IMR-90 (cell line): Measurements from ENCODE around the gene CHST5. TPM values are rescaled to one million over a fixed set of nuclear protein-coding genes. Genes with fewer than 3 reads are reported as not detected.

ENCODE experiments used
- ATAC-seq: fragments of 200-7000 bp; cut with Tn5 transposase; 2 replicates; pipeline ENCODE4 v1.9.1; 2020; ENCODE audit warnings: low read depth, mild to moderate bottlenecking, moderate library complexity
- BruUV-seq: library from RNA; stranded (reverse); fragments of 400-500 nt; replicated peaks from 2 replicates; lab custom pipeline; 2021; lab: Mats Ljungman, UMichigan
- CTCF ChIA-PET: fragments of 300-600 bp; formaldehyde crosslinking; extraction: SDS; loops from one replicate; lab custom pipeline; 2021; ENCODE audit warnings: antibody characterized with exemption; lab: Yijun Ruan, JAX
- POLR2A ChIA-PET: fragments of 300-600 bp; sonication (Branson Sonifier 250); formaldehyde crosslinking; loops from one replicate; lab custom pipeline; 2022; ENCODE audit warnings: antibody characterized with exemption; ENCODE audit not compliant: unreplicated experiment; lab: Charles Lee
- DNase-seq: peaks from one replicate; pipeline ENCODE4 v3.0.0; 2013
- H2AFZ ChIP-seq: replicated peaks from 2 replicates; pipeline ENCODE3; 2013; ENCODE audit warnings: low read length, mild to moderate bottlenecking; ENCODE audit not compliant: poor library complexity
- H2AK5ac ChIP-seq: 2 replicates; pipeline ENCODE4 v1.6.1; 2013; ENCODE audit warnings: low read depth, low read length, inconsistent platforms
- H2AK9ac ChIP-seq: replicated peaks from 2 replicates; pipeline ENCODE3; 2013; ENCODE audit warnings: mild to moderate bottlenecking, low read depth, low read length, moderate library complexity; ENCODE audit not compliant: poor library complexity
- H2BK120ac ChIP-seq: 2 replicates; pipeline ENCODE4 v1.6.1; 2013; ENCODE audit warnings: low read depth, low read length, inconsistent platforms
- H2BK15ac ChIP-seq: 3 replicates; pipeline ENCODE4 v1.6.1; 2013; ENCODE audit warnings: low read depth, low read length, inconsistent platforms
- H2BK20ac ChIP-seq: 2 replicates; pipeline ENCODE4 v1.6.1; 2013; ENCODE audit warnings: low read depth, mild to moderate bottlenecking, inconsistent platforms, low read length, moderate library complexity
- H2BK5ac ChIP-seq: 2 replicates; pipeline ENCODE4 v1.6.1; 2013; ENCODE audit warnings: mild to moderate bottlenecking, low read depth, low read length, inconsistent platforms; ENCODE audit not compliant: poor library complexity, severe bottlenecking
- H3K14ac ChIP-seq: replicated peaks from 2 replicates; pipeline ENCODE4 v1.6.1; 2013; ENCODE audit warnings: low read depth, low read length, inconsistent platforms
- H3K18ac ChIP-seq: 2 replicates; pipeline ENCODE4 v1.6.1; 2013; ENCODE audit warnings: low read depth, low read length, control low read depth
- H3K23ac ChIP-seq: 2 replicates; pipeline ENCODE4 v1.6.1; 2013; ENCODE audit warnings: low read depth, low read length, inconsistent platforms
- H3K27ac ChIP-seq: 2 replicates; pipeline ENCODE4 v1.5.1; 2013; ENCODE audit warnings: mild to moderate bottlenecking, control low read depth, low read length; ENCODE audit not compliant: insufficient read depth
- H3K27me3 ChIP-seq: 2 replicates; pipeline ENCODE4 v1.6.1; 2013; ENCODE audit warnings: low read length; ENCODE audit not compliant: control insufficient read depth, insufficient read depth
- H3K36me3 ChIP-seq: 2 replicates; pipeline ENCODE4 v1.6.1; 2013; ENCODE audit warnings: low read length, mixed read lengths; ENCODE audit not compliant: control insufficient read depth, insufficient read depth
- H3K4ac ChIP-seq: 2 replicates; pipeline ENCODE4 v1.6.1; 2013; ENCODE audit warnings: low read depth, low read length, inconsistent platforms
- H3K4me1 ChIP-seq: 2 replicates; pipeline ENCODE4 v1.6.1; 2013; ENCODE audit warnings: low read length, mixed read lengths; ENCODE audit not compliant: control insufficient read depth, insufficient read depth
- H3K4me2 ChIP-seq: 2 replicates; pipeline ENCODE4 v1.6.1; 2013; ENCODE audit warnings: low read depth, mild to moderate bottlenecking, control low read depth, low read length, moderate library complexity
- H3K4me3 ChIP-seq: 2 replicates; pipeline ENCODE4 v1.5.1; 2013; ENCODE audit warnings: low read depth, mild to moderate bottlenecking, control low read depth, low read length, moderate library complexity; ENCODE audit not compliant: insufficient read depth
- H3K56ac ChIP-seq: 2 replicates; pipeline ENCODE4 v1.6.1; 2013; ENCODE audit warnings: low read length, inconsistent platforms; ENCODE audit not compliant: insufficient read depth; ENCODE audit errors: extremely low read depth
- H3K79me1 ChIP-seq, 2 experiments: 2 replicates each; pipeline ENCODE4 v1.6.1; 2013; ENCODE audit warnings: low read length in 2 of 2, inconsistent platforms in 1 of 2, low read depth in 1 of 2
- H3K9ac ChIP-seq: 2 replicates; pipeline ENCODE4 v1.6.1; 2013; ENCODE audit warnings: low read depth, low read length, control low read depth
- H3K9me1 ChIP-seq: 2 replicates; pipeline ENCODE4 v1.6.1; 2013; ENCODE audit warnings: low read length, inconsistent platforms; ENCODE audit not compliant: insufficient read depth
- H3K9me3 ChIP-seq: 2 replicates; pipeline ENCODE4 v1.6.1; 2013; ENCODE audit warnings: low read length; ENCODE audit not compliant: control insufficient read depth, insufficient read depth
- H4K20me1 ChIP-seq: 2 replicates; pipeline ENCODE4 v1.6.1; 2013; ENCODE audit warnings: low read length, inconsistent platforms; ENCODE audit not compliant: insufficient read depth
- H4K5ac ChIP-seq: 2 replicates; pipeline ENCODE4 v1.6.1; 2013; ENCODE audit warnings: mild to moderate bottlenecking, low read depth, low read length, control low read depth
- H4K8ac ChIP-seq, 2 experiments: 2 replicates each; pipeline ENCODE4 v1.6.1; 2013; ENCODE audit warnings: low read depth in 2 of 2, low read length in 2 of 2, control low read depth in 1 of 2, inconsistent platforms in 1 of 2
- H4K91ac ChIP-seq: 2 replicates; pipeline ENCODE4 v1.6.1; 2013; ENCODE audit warnings: low read depth, low read length, inconsistent platforms; ENCODE audit not compliant: insufficient read depth
- BHLHE40 ChIP-seq: fragments of 150-350 bp; IDR thresholded peaks from 2 replicates; pipeline ENCODE4 v1.6.1; 2016; ENCODE audit warnings: mild to moderate bottlenecking, low read depth, low read length
- MAZ ChIP-seq: IDR thresholded peaks from 2 replicates; pipeline ENCODE4 v1.6.1; 2012; ENCODE audit warnings: low read depth, mild to moderate bottlenecking, low read length, improper control_type of control experiment, moderate library complexity, borderline replicate concordance
- NFE2L2 ChIP-seq: fragments of 150-350 bp; IDR thresholded peaks from 2 replicates; pipeline ENCODE4 v1.6.1; 2016; ENCODE audit warnings: low read depth, mild to moderate bottlenecking, low read length
- POLR2A ChIP-seq: IDR thresholded peaks from 2 replicates; pipeline ENCODE4 v1.6.1; 2012; ENCODE audit warnings: mild to moderate bottlenecking, low read depth, low read length
- RCOR1 ChIP-seq: IDR thresholded peaks from 2 replicates; pipeline ENCODE4 v1.6.1; 2012; ENCODE audit warnings: mild to moderate bottlenecking, low read length, improper control_type of control experiment; ENCODE audit not compliant: insufficient replicate concordance
- WGBS, 2 experiments: methylation state at CpG; one replicate each; pipeline versions ENCODE4 v1.1.5 to v1.1.7; 2013; ENCODE audit warnings: missing lambda C conversion rate in 2 of 2; ENCODE audit not compliant: insufficient read length in 1 of 2; ENCODE audit errors: extremely low coverage in 2 of 2; 5-methylcytosine and 5-hydroxymethylcytosine counted together
- dilution Hi-C: fragments of 300-500 bp; cut with HindIII; formaldehyde crosslinking; loops from one replicate; pipeline ENCODE4 v1.14.3; 2018; ENCODE audit warnings: low sequenced_read_pairs; ENCODE audit not compliant: unreplicated experiment
- in situ Hi-C: fragments of 300-500 bp; cut with MboI; formaldehyde crosslinking; loops from 3 replicates; pipeline ENCODE4 v1.14.3; 2019; ENCODE audit warnings: low sequenced_read_pairs, inconsistent platforms, mixed read lengths
- intact Hi-C: fragments of 100-400 bp; cut with micrococcal nuclease; formaldehyde crosslinking; loops from 2 replicates; pipeline ENCODE4 v1.10.0; 2022
- polyA plus RNA-seq, 3 experiments: library from polyadenylated mRNA; depleted of rRNA; stranded (reverse); fragments of >200 nt; gene quantifications; 2 replicates each; pipeline ENCODE4 v1.2.3, GENCODE V29; 2012; ENCODE audit warnings: low replicate concordance in 1 of 3
- total RNA-seq: library from RNA; depleted of rRNA; stranded (reverse); fragments of >200 nt; gene quantifications from 2 replicates; pipeline ENCODE4 v1.2.3, GENCODE V29; 2012
- TF ChIP-seq, protein P1 (sequence below): conservative IDR thresholded peaks from 2 replicates; pipeline ENCODE4 v1.5.1; 2012; ENCODE audit warnings: mild to moderate bottlenecking, low read depth, low read length, improper control_type of control experiment

Gene CHST5
- total and polyA plus RNA-seq, 2 of the 4 experiments (the other 2 are of a cell fraction), result not detected

DNA sequence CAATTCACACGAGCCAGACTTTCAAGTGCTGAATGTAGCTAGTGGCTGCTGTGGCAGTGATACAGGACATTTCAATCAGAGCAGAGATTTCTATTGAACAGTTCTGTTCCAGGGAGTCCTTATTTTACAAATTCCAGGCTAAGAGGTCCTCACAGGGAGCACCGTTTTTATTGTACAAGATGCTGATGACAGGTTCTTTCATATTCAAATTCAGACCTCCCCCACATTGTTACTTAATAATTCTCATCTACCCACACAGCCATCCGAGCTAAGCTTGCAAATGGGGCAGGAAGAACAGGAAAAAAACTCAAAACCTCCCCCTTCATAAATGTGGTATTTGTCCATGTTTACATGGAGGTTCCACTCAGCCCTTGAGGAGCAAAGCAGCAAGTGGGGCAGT, 40.0 kb upstream of the CHST5 start:
- Histone ChIP-seq H3K27ac (no peak overlapping the region), H2AK9ac (no peak overlapping the region), H3K4me1 (0 out of 2 replicates have a peak, but pooled peaks cover 2% of the 10 kb centered on the region), H2BK5ac (no peak overlapping the region), H3K9me3 (no peaks in the 10 kb centered on the region), H3K9me1 (peaks cover 9% of the 10 kb centered on the region; the same call in 1 of the 2 replicates), H4K5ac (no peak overlapping the region), H3K23ac (no peak overlapping the region), H2AFZ (no peak overlapping the region), H4K20me1 (no peaks in the 10 kb centered on the region), H3K14ac (no peak overlapping the region), H2BK20ac (no peak overlapping the region), H3K27me3 (no peaks in the 10 kb centered on the region), H3K4me2 (no peak overlapping the region), H2BK15ac (no peak overlapping the region), H3K4ac (no peak overlapping the region), H3K4me3 (no peak overlapping the region), H3K79me1 (peaks cover 10 to 40% of the 10 kb centered on the region in 2 experiments; a peak in 3 of 4 replicates), H3K36me3 (peaks cover 64% of the 10 kb centered on the region), H3K18ac (no peak overlapping the region), H3K9ac (no peak overlapping the region), H4K8ac (no peak overlapping the region), H2BK120ac (no peak overlapping the region), H3K56ac (no peak overlapping the region), H4K91ac (no peak overlapping the region), H2AK5ac (no peak overlapping the region)
- ChIA-PET POLR2A (no interaction called here), CTCF (no interaction called here)
- no peak for DNase-seq
- WGBS, 2 experiments, result no CpG with 5 or more reads among the region's 3 CpGs
- dilution Hi-C loops, result no loop called here
- intact Hi-C loops, result no loop called here
- in situ Hi-C loops, result loop anchor here (25.0 kb wide), 1 partner anchor 364 kb away; the partner anchor contains the start of genes CTRB1 and CTRB2
- no TSS peak for BruUV-seq
- ATAC-seq, result no peak
- TF ChIP-seq POLR2A (no peak), NFE2L2 (no peak), BHLHE40 (no peak), RCOR1 (no peak), MAZ (no peak)
- TF ChIP-seq, protein P1, sequence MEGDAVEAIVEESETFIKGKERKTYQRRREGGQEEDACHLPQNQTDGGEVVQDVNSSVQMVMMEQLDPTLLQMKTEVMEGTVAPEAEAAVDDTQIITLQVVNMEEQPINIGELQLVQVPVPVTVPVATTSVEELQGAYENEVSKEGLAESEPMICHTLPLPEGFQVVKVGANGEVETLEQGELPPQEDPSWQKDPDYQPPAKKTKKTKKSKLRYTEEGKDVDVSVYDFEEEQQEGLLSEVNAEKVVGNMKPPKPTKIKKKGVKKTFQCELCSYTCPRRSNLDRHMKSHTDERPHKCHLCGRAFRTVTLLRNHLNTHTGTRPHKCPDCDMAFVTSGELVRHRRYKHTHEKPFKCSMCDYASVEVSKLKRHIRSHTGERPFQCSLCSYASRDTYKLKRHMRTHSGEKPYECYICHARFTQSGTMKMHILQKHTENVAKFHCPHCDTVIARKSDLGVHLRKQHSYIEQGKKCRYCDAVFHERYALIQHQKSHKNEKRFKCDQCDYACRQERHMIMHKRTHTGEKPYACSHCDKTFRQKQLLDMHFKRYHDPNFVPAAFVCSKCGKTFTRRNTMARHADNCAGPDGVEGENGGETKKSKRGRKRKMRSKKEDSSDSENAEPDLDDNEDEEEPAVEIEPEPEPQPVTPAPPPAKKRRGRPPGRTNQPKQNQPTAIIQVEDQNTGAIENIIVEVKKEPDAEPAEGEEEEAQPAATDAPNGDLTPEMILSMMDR, result no peak
